ENCODE results near the gene CCDC78. TPM values are rescaled to one million over a fixed set of nuclear protein-coding genes. Genes with fewer than 3 reads are reported as not detected.

Gene CCDC78
- total and polyA plus RNA-seq, 2 of the 4 experiments (the other 2 are of a cell fraction), result 0.54 to 4.6 TPM

GRCh38 chr16:695355-696089, 30.7 kb downstream of the CCDC78 start:
- H2BK15ac ChIP-seq (ENCODE audit: low read depth, low read length), result no peak overlapping the region
- H2BK120ac ChIP-seq (ENCODE audit: low read depth, low read length), result no peak overlapping the region
- peaks cover 4% of the 10 kb centered on the region; the same call in 1 of the 2 replicates for H3K9me1 ChIP-seq (ENCODE audit: insufficient read depth, low read length)
- no peak overlapping the region for H3K4me3 ChIP-seq (ENCODE audit: insufficient read depth, low read depth, low read length)
- POLR2A ChIA-PET (ENCODE audit: unreplicated experiment), result no interaction called here
- H2AFZ ChIP-seq (replicated peaks; ENCODE audit: low read length, poor library complexity), result peak overlapping the region; percentile 78
- BruUV-seq (replicated peaks), result no TSS peak
- H3K79me1 ChIP-seq (ENCODE audit: low read depth in 1 of 2, low read length in 2 of 2), result no peaks in the 10 kb centered on the region
- 0 out of 2 replicates have a peak overlapping the region, but pooled peaks have one; percentile 22 for H3K4me2 ChIP-seq (ENCODE audit: low read depth, low read length)
- CTCF ChIA-PET, result no interaction called here
- H3K36me3 ChIP-seq (ENCODE audit: control insufficient read depth, insufficient read depth, low read length), result no peaks in the 10 kb centered on the region
- H3K4me1 ChIP-seq (ENCODE audit: control insufficient read depth, insufficient read depth, low read length), result peaks cover 3% of the 10 kb centered on the region; the same call in 1 of the 2 replicates
- in situ Hi-C loops (cut with MboI; ENCODE audit: low sequenced_read_pairs), result no loop called here
- no peak overlapping the region for H2BK20ac ChIP-seq (ENCODE audit: low read depth, low read length)
- no peak overlapping the region for H3K56ac ChIP-seq (ENCODE audit: extremely low read depth, insufficient read depth, low read length)
- H2BK5ac ChIP-seq (ENCODE audit: low read depth, low read length, poor library complexity, severe bottlenecking), result no peak overlapping the region
- H3K18ac ChIP-seq (ENCODE audit: low read depth, low read length), result no peak overlapping the region
- H2AK5ac ChIP-seq (ENCODE audit: low read depth, low read length), result no peak overlapping the region
- WGBS, 2 experiments (ENCODE audit: extremely low coverage in 2 of 2, insufficient read length in 1 of 2), result 3% methylated on average over 55 of the region's 71 CpGs; no CpG with 5 or more reads in 1 of the 2 experiments
- no peak overlapping the region for H2AK9ac ChIP-seq (replicated peaks; ENCODE audit: low read depth, low read length, poor library complexity)
- no peak overlapping the region for H3K27ac ChIP-seq (ENCODE audit: insufficient read depth, low read length)
- peaks cover 4% of the 10 kb centered on the region for H4K20me1 ChIP-seq (ENCODE audit: insufficient read depth, low read length)
- TF ChIP-seq RAD21 (IDR thresholded peaks at IDR 0.05; ENCODE audit: low read length) (no peak), CTCF (conservative IDR thresholded peaks at IDR 0.05; ENCODE audit: low read depth, low read length) (no peak), USF2 (IDR thresholded peaks at IDR 0.05; ENCODE audit: low read depth, low read length) (peak; percentile 58; the same call in 1 of the 2 replicates)
- no peak for DNase-seq
- peaks cover 62% of the 10 kb centered on the region for H3K27me3 ChIP-seq (ENCODE audit: control insufficient read depth, insufficient read depth, low read length)
- ATAC-seq (ENCODE audit: low read depth), result peak; percentile 36
- H3K14ac ChIP-seq (replicated peaks; ENCODE audit: low read depth, low read length), result no peak overlapping the region
- dilution Hi-C loops (cut with HindIII; ENCODE audit: low sequenced_read_pairs, unreplicated experiment), result no loop called here
- H4K5ac ChIP-seq (ENCODE audit: low read depth, low read length), result no peak overlapping the region
- intact Hi-C loops (cut with micrococcal nuclease), result no loop called here
- H3K9ac ChIP-seq (ENCODE audit: low read depth, low read length), result no peak overlapping the region
- no peak overlapping the region for H4K91ac ChIP-seq (ENCODE audit: insufficient read depth, low read depth, low read length)
- H4K8ac ChIP-seq (ENCODE audit: low read depth in 2 of 2, low read length in 2 of 2), result no peak overlapping the region
- H3K4ac ChIP-seq (ENCODE audit: low read depth, low read length), result no peak overlapping the region
- no peaks in the 10 kb centered on the region; the same call in 1 of the 2 replicates for H3K9me3 ChIP-seq (ENCODE audit: control insufficient read depth, insufficient read depth, low read length)
- H3K23ac ChIP-seq (ENCODE audit: low read depth, low read length), result no peak overlapping the region

All from IMR-90 (cell line).